Mesendoderm (in vitro differentiated cells): ENCODE data around the gene GJB2.
"Not testable (repeated sequence)": the region's sequence is repeated elsewhere in the genome, so short reads cannot be mapped to it uniquely, and the experiment has no call there.

ENCODE experiments used
- DNase-seq: peaks from one replicate; pipeline ENCODE4 v3.0.0; 2013
- H2AK5ac ChIP-seq: 2 replicates; pipeline ENCODE4 v1.6.1; 2013; ENCODE audit warnings: low read length, inconsistent platforms
- H2BK120ac ChIP-seq: 2 replicates; pipeline ENCODE4 v1.6.1; 2013; ENCODE audit warnings: low read depth, mild to moderate bottlenecking, low read length, moderate library complexity, mixed read lengths
- H2BK15ac ChIP-seq: replicated peaks from 2 replicates; pipeline ENCODE4 v1.6.1; 2013; ENCODE audit warnings: low read depth, mild to moderate bottlenecking, moderate library complexity
- H2BK5ac ChIP-seq: 2 replicates; pipeline ENCODE4 v1.6.1; 2013; ENCODE audit warnings: low read length, inconsistent platforms
- H3K18ac ChIP-seq: 2 replicates; pipeline ENCODE4 v1.6.1; 2013; ENCODE audit warnings: mild to moderate bottlenecking, low read length, mixed read lengths
- H3K23ac ChIP-seq: one replicate; pipeline ENCODE4 v1.6.1; 2013; ENCODE audit warnings: low read length
- H3K27ac ChIP-seq: 2 replicates; pipeline ENCODE4 v1.5.1; 2013; ENCODE audit warnings: low read depth, mild to moderate bottlenecking, inconsistent platforms, low read length, moderate library complexity
- H3K27me3 ChIP-seq: 2 replicates; pipeline ENCODE4 v1.6.1; 2013; ENCODE audit warnings: low read length, control low read depth, mild to moderate bottlenecking, inconsistent platforms; ENCODE audit not compliant: insufficient read depth, poor library complexity
- H3K36me3 ChIP-seq: 2 replicates; pipeline ENCODE4 v1.6.1; 2013; ENCODE audit warnings: low read length, inconsistent platforms; ENCODE audit not compliant: control insufficient read depth, insufficient read depth
- H3K4ac ChIP-seq: one replicate; pipeline ENCODE4 v1.6.1; 2013; ENCODE audit warnings: low read depth, mild to moderate bottlenecking, low read length, moderate library complexity
- H3K4me1 ChIP-seq: 2 replicates; pipeline ENCODE4 v1.6.1; 2013; ENCODE audit warnings: low read depth, low read length, inconsistent platforms; ENCODE audit not compliant: control insufficient read depth
- H3K4me2 ChIP-seq: 2 replicates; pipeline ENCODE4 v1.6.1; 2013; ENCODE audit warnings: low read length
- H3K4me3 ChIP-seq: 2 replicates; pipeline ENCODE4 v1.5.1; 2013; ENCODE audit warnings: mild to moderate bottlenecking, low read length
- H3K56ac ChIP-seq: one replicate; pipeline ENCODE4 v1.6.1; 2013; ENCODE audit warnings: low read length
- H3K79me1 ChIP-seq: 2 replicates; pipeline ENCODE4 v1.6.1; 2013; ENCODE audit warnings: low read length, inconsistent platforms
- H3K79me2 ChIP-seq: 2 replicates; pipeline ENCODE4 v1.6.1; 2013; ENCODE audit warnings: mild to moderate bottlenecking, low read length; ENCODE audit not compliant: control insufficient read depth, insufficient read depth
- H3K9ac ChIP-seq: 2 replicates; pipeline ENCODE4 v1.6.1; 2013; ENCODE audit warnings: low read length, inconsistent platforms
- H4K5ac ChIP-seq: one replicate; pipeline ENCODE4 v1.6.1; 2013; ENCODE audit warnings: low read length
- H4K8ac ChIP-seq: one replicate; pipeline ENCODE4 v1.6.1; 2013; ENCODE audit warnings: low read depth, mild to moderate bottlenecking, control low read depth, low read length, moderate library complexity
- WGBS: extraction: QIAGEN DNeasy Blood & Tissue Kit; methylation state at CpG from one replicate; pipeline ENCODE4 v1.1.7; 2013; ENCODE audit warnings: low lambda C conversion rate, missing lambda C conversion rate; ENCODE audit not compliant: insufficient coverage; ENCODE audit errors: extremely low coverage; 5-methylcytosine and 5-hydroxymethylcytosine counted together

Gene GJB2

GRCh38 chr13:20159646-20160305, 33.0 kb downstream of the GJB2 start:
- H3K4me2 ChIP-seq: no peak overlapping the region
- no peak overlapping the region for H4K8ac ChIP-seq
- no peaks in the 10 kb centered on the region for H3K4me1 ChIP-seq
- H3K36me3 ChIP-seq: no peaks in the 10 kb centered on the region
- no peaks in the 10 kb centered on the region for H3K79me1 ChIP-seq
- H2BK5ac ChIP-seq: no peak overlapping the region
- H3K79me2 ChIP-seq: no peaks in the 10 kb centered on the region
- H3K27ac ChIP-seq: no peak overlapping the region
- H4K5ac ChIP-seq: no peak overlapping the region
- no peak overlapping the region for H3K4ac ChIP-seq
- no peak overlapping the region for H2AK5ac ChIP-seq
- no peak overlapping the region for H3K56ac ChIP-seq
- no peak overlapping the region for H3K23ac ChIP-seq
- H3K4me3 ChIP-seq: no peak overlapping the region
- no peak overlapping the region for H3K18ac ChIP-seq
- no peak for DNase-seq
- no peak overlapping the region for H2BK120ac ChIP-seq
- H3K27me3 ChIP-seq: peaks cover 21% of the 10 kb centered on the region
- no peak overlapping the region for H2BK15ac ChIP-seq
- WGBS: no CpG with 5 or more reads among the region's 18 CpGs
- no peak overlapping the region for H3K9ac ChIP-seq

- no peaks in the 10 kb centered on the region for H3K36me3 ChIP-seq
- peaks cover 21% of the 10 kb centered on the region for H3K27me3 ChIP-seq
- no peak overlapping the region for H2AK5ac ChIP-seq
- no CpG with 5 or more reads among the region's 3 CpGs for WGBS
- no peak overlapping the region for H3K18ac ChIP-seq
- no peak overlapping the region for H4K5ac ChIP-seq
- no peaks in the 10 kb centered on the region for H3K79me2 ChIP-seq
- H3K56ac ChIP-seq: no peak overlapping the region
- no peak overlapping the region for H3K27ac ChIP-seq
- no peak overlapping the region for H3K4me3 ChIP-seq
- no peak overlapping the region for H3K9ac ChIP-seq
- H3K4me1 ChIP-seq: no peaks in the 10 kb centered on the region
- no peaks in the 10 kb centered on the region for H3K79me1 ChIP-seq
- H2BK5ac ChIP-seq: no peak overlapping the region
- H3K4ac ChIP-seq: no peak overlapping the region
- no peak overlapping the region for H3K23ac ChIP-seq
- no peak overlapping the region for H2BK120ac ChIP-seq
- H4K8ac ChIP-seq: no peak overlapping the region
- no peak overlapping the region for H3K4me2 ChIP-seq
- DNase-seq: no peak
- no peak overlapping the region for H2BK15ac ChIP-seq
These were observed 35.5 kb downstream of the GJB2 start for GRCh38 chr13:20157151-20157796.

DNA sequence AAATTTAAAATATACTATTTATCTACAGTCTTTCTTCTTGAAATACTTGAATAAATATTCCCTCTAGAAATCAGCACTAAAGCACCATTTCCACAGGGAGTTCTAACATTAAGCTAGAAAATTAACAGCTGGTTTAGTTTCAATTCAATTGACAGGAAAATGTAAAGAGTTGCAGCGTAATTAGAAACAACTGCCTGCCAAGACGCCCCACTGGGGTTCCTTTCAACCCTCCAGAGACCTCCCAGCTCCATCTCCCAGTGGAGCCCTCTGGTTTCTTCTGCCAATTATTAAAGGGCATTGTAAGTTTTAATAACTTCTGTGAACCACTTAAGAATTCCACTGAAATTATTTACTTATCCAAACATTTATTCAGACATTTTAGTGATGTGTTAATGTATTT, 36.0 kb downstream of the GJB2 start:
- Histone ChIP-seq H3K4me2 (no peak overlapping the region), H3K4ac (no peak overlapping the region), H3K9ac (no peak overlapping the region), H3K56ac (no peak overlapping the region), H2AK5ac (no peak overlapping the region), H3K4me3 (no peak overlapping the region), H4K5ac (no peak overlapping the region), H3K36me3 (no peaks in the 10 kb centered on the region), H3K23ac (no peak overlapping the region), H3K4me1 (no peaks in the 10 kb centered on the region), H2BK15ac (no peak overlapping the region), H3K27ac (no peak overlapping the region), H2BK5ac (no peak overlapping the region), H3K79me2 (no peaks in the 10 kb centered on the region), H2BK120ac (no peak overlapping the region), H3K79me1 (no peaks in the 10 kb centered on the region), H3K27me3 (peaks cover 17% of the 10 kb centered on the region), H4K8ac (no peak overlapping the region), H3K18ac (no peak overlapping the region)
- no peak for DNase-seq
- no CpG with 5 or more reads among the region's 2 CpGs for WGBS

- not testable (repeated sequence) for H3K23ac ChIP-seq, H3K4me1 ChIP-seq, H3K4me3 ChIP-seq, H3K27me3 ChIP-seq, H3K9ac ChIP-seq, H3K4ac ChIP-seq, H3K36me3 ChIP-seq, H3K56ac ChIP-seq, H3K79me1 ChIP-seq, H4K8ac ChIP-seq, H4K5ac ChIP-seq, H3K18ac ChIP-seq, H3K27ac ChIP-seq, H3K79me2 ChIP-seq, H2BK5ac ChIP-seq, H2BK120ac ChIP-seq, H2BK15ac ChIP-seq, H2AK5ac ChIP-seq, H3K4me2 ChIP-seq, DNase-seq
- no CpG with 5 or more reads among the region's 2 CpGs for WGBS
These were observed 39.4 kb downstream of the GJB2 start for GRCh38 chr13:20153290-20153689.

- Histone ChIP-seq H3K4ac (no peak overlapping the region), H2BK15ac (no peak overlapping the region), H4K8ac (no peak overlapping the region), H3K36me3 (no peaks in the 10 kb centered on the region), H3K18ac (no peak overlapping the region), H3K9ac (no peak overlapping the region), H3K4me3 (no peak overlapping the region), H2BK120ac (no peak overlapping the region), H3K4me2 (no peak overlapping the region), H3K79me2 (no peaks in the 10 kb centered on the region), H4K5ac (no peak overlapping the region), H2AK5ac (no peak overlapping the region), H3K4me1 (no peaks in the 10 kb centered on the region), H3K56ac (no peak overlapping the region), H3K79me1 (no peaks in the 10 kb centered on the region), H3K27ac (no peak overlapping the region), H3K23ac (no peak overlapping the region), H3K27me3 (no peaks in the 10 kb centered on the region), H2BK5ac (no peak overlapping the region)
- no CpG with 5 or more reads among the region's 11 CpGs for WGBS
- no peak for DNase-seq
These were observed 41.1 kb downstream of the GJB2 start for GRCh38 chr13:20151612-20152011.

DNA sequence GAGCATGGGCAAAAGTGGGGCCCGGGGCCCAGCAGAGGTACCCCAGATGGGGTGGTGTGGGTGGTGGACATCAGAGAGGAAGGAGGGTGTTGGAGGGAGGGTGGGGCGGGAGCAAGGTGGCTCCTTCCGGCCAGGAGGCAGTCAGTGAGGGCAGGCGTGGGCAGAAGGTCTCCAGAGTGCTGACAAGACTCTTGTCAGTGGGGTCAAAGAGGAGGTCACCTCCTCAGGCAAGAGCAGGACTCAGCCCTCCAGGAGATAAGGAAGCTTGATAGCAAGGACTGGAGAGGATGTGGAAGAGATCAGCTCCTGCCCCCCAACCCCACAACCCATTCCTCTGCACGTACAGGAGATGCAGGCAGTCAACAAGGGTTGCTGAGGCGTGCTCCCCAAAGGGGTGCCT, 41.7 kb downstream of the GJB2 start:
- no peak overlapping the region for H4K5ac ChIP-seq
- no peak overlapping the region for H3K4me3 ChIP-seq
- H3K4ac ChIP-seq: no peak overlapping the region
- DNase-seq: no peak
- H2BK5ac ChIP-seq: no peak overlapping the region
- no peaks in the 10 kb centered on the region for H3K79me1 ChIP-seq
- no peak overlapping the region for H3K4me2 ChIP-seq
- H3K27me3 ChIP-seq: no peaks in the 10 kb centered on the region
- H3K18ac ChIP-seq: no peak overlapping the region
- H4K8ac ChIP-seq: no peak overlapping the region
- no peaks in the 10 kb centered on the region for H3K79me2 ChIP-seq
- no peak overlapping the region for H3K56ac ChIP-seq
- no CpG with 5 or more reads among the region's 6 CpGs for WGBS
- H2BK120ac ChIP-seq: no peak overlapping the region
- H3K4me1 ChIP-seq: no peaks in the 10 kb centered on the region
- no peak overlapping the region for H3K27ac ChIP-seq
- no peaks in the 10 kb centered on the region for H3K36me3 ChIP-seq
- H2BK15ac ChIP-seq: no peak overlapping the region
- no peak overlapping the region for H2AK5ac ChIP-seq
- no peak overlapping the region for H3K23ac ChIP-seq
- H3K9ac ChIP-seq: no peak overlapping the region
